Measurements from ENCODE around the gene TRABD2B.
"Not testable (repeated sequence)": the region's sequence is repeated elsewhere in the genome, so short reads cannot be mapped to it uniquely, and the experiment has no call there.

The TRABD2B gene

GRCh38 chr1:47967864-47968555 lies 29.2 kb downstream of the TRABD2B start:
- no peak for TF ChIP-seq CTCF (IDR thresholded peaks at IDR 0.05; ENCODE audit: extremely low read depth, missing control alignments)
- no peak for DNase-seq (ENCODE audit: low spot score)

GRCh38 chr1:47965816-47966215 lies 31.4 kb downstream of the TRABD2B start:
- TF ChIP-seq CTCF (IDR thresholded peaks at IDR 0.05; ENCODE audit: extremely low read depth, missing control alignments) = no peak
- no peak for DNase-seq (ENCODE audit: low spot score)

DNA sequence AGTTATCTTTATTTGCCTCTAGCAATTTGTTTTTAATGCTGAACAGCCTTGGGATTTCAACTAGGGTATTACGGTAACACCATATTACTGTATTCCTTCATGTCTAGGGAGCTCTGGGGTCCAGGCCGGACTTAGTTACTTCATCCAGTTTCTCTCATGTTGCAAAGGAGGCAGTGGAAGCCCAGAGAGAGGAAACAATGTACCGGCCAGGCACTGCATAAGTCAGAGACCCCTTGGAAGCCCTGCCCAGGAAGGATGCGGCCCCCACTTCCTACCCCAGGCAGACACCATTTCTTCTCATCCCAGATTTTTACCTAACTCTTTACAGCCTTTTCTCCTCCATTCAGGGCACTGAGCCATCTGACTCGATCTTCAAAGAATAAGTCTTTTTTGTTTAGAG lies 32.5 kb downstream of the TRABD2B start:
- no peak for TF ChIP-seq CTCF (IDR thresholded peaks at IDR 0.05; ENCODE audit: extremely low read depth, missing control alignments)

DNA sequence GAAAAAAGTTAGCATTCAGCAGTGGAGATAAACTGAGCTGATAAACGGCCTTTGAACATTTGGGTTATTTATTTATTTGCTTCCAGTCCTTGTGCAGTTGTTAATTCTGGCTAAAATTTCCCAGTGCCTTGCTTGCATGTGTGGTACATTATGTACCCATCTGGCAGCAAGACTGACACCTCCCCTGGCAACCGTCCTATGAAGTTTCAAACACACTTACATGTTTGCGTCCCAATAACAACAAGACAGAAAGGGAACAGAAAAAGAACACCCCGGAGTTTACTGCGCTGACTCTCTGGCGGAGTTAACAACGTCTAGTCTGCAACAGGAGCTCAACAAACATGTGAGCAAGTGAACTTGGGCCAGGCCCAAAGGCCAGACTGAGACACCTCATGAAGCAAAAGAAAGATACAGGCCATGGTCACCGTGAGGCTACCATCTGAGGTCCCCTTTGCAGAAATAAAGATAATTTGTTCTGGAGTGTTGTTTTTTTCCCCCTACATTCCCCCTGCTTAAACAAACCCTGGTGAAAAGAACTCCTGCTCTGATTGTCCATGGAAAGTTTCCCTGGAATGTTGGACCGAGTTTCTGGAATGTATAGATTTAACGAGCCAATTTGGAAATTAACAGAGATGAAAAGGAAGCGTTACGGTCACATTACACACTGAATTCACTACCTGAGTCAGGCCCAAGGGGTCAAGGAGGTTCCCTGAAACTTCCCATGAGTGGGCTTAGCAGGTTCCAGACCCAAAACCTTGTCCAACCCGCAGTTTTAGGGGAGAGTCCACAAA lies 33.4 kb downstream of the TRABD2B start:
- no peak for TF ChIP-seq CTCF (IDR thresholded peaks at IDR 0.05; ENCODE audit: extremely low read depth, missing control alignments)
- DNase-seq (ENCODE audit: low spot score) = no peak

More for the DNA sequence above, 32.5 kb downstream of the TRABD2B start:
- no peak for DNase-seq (ENCODE audit: low spot score)

GRCh38 chr1:47962750-47963492 lies 34.3 kb downstream of the TRABD2B start:
- no peak for DNase-seq (ENCODE audit: low spot score)
- TF ChIP-seq CTCF (IDR thresholded peaks at IDR 0.05; ENCODE audit: extremely low read depth, missing control alignments) = no peak

DNA sequence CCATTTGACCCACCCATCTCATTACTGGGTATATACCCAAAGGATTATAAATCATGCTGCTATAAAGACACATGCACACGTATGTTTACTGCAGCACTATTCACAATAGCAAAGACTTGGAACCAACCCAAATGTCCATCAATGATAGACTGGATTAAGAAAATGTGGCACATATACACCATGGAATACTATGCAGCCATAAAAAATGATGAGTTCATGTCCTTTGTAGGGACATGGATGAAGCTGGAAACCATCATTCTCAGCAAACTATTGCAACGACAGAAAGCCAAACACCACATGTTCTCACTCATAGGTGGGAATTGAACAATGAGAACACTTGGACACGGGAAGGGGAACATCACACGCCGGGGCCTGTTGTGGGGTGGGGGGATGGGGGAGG lies 35.4 kb downstream of the TRABD2B start:
- DNase-seq (ENCODE audit: low spot score) = not testable (repeated sequence)

DNA sequence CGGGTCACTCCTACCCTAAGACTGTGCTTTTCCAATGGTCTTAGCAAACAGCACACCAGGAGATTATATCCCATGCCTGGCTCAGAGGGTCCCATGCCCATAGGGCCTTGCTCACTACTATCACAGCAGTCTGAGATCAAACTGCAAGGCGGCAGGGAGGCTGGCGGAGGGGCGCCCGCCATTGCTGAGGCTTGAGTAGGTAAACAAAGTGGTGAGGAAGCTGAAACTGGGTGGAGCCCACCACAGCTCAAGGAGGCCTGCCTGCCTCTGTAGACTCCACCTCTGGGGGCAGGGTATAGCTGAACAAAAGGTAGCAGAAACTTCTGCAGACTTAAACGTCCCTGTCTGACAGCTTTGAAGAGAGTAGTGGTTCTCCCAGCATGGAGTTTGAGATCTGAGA lies 40.7 kb downstream of the TRABD2B start:
- DNase-seq (ENCODE audit: low spot score) = not testable (repeated sequence)

DNA sequence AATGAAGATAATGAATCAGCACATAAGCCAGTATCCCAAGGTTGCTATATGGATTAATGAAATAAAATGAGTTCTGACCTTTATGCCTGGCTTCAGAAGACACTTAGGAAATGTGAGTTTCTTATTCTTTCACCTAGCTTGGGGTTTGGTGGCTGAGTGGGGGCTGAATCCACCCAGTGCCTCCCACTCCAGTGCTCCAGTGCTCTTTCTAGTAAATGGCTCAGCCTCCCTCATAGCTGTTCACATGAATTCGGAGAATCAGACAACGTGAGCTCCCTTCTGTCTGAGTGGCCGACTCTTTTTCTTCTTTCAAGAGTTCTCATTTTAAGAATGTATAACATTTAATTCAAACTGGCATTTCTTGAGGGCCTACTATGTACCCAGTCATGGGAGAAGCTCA lies 43.5 kb downstream of the TRABD2B start:
- no peak for DNase-seq (ENCODE audit: low spot score)
- TF ChIP-seq CTCF (IDR thresholded peaks at IDR 0.05; ENCODE audit: extremely low read depth, missing control alignments) = no peak

Measured in GM20000 (cell line).